GM19455 (cell line): ENCODE measurements around the gene SEC14L5.
A peak's percentile ranks its signal among the peaks of the same experiment; 100 is the strongest.
"Not testable (repeated sequence)": the region's sequence is repeated elsewhere in the genome, so short reads cannot be mapped to it uniquely, and the experiment has no call there.

ENCODE experiments used
- ATAC-seq: cut with Tn5 transposase; IDR thresholded peaks from one replicate; pipeline ENCODE4 v1.9.1; 2021; ENCODE audit not compliant: unreplicated experiment

SEC14L5 gene

GRCh38 chr16:5033256-5034166 lies 75.4 kb downstream of the SEC14L5 start, which contains the start of gene NAGPA:
NAGPA (minus strand) TSS chr16:5033935; CDS start chr16:5033914, 21 bp downstream.
- ATAC-seq: peak; percentile 84

GRCh38 chr16:5034167-5034523 lies 76.0 kb downstream of the SEC14L5 start:
- ATAC-seq: no peak

- ATAC-seq: no peak
Observed at GRCh38 chr16:5035909-5036227, 77.7 kb downstream of the SEC14L5 start.

- ATAC-seq: no peak
Observed at GRCh38 chr16:5036228-5037156, 78.4 kb downstream of the SEC14L5 start.

GRCh38 chr16:5040451-5040850 lies 82.3 kb downstream of the SEC14L5 start:
- no peak for ATAC-seq

- ATAC-seq: no peak
Observed at GRCh38 chr16:5041600-5042133, 83.5 kb downstream of the SEC14L5 start.

GRCh38 chr16:5042574-5043171 lies 84.5 kb downstream of the SEC14L5 start:
- ATAC-seq: no peak

GRCh38 chr16:5044011-5044540 lies 85.9 kb downstream of the SEC14L5 start:
- no peak for ATAC-seq

GRCh38 chr16:5044581-5044980 lies 86.5 kb downstream of the SEC14L5 start:
- not testable (repeated sequence) for ATAC-seq

GRCh38 chr16:5045499-5046115 lies 87.5 kb downstream of the SEC14L5 start:
- no peak for ATAC-seq

GRCh38 chr16:5046914-5047313 lies 88.8 kb downstream of the SEC14L5 start:
- no peak for ATAC-seq

- no peak for ATAC-seq
Observed at GRCh38 chr16:5054876-5055865, 97.0 kb downstream of the SEC14L5 start.

GRCh38 chr16:5056352-5056751 lies 98.2 kb downstream of the SEC14L5 start:
- ATAC-seq: no peak

GRCh38 chr16:5058476-5058875 lies 100.3 kb downstream of the SEC14L5 start:
- ATAC-seq: no peak

- ATAC-seq: no peak
Observed at GRCh38 chr16:5059386-5060072, 101.4 kb downstream of the SEC14L5 start.

GRCh38 chr16:5060073-5060641 lies 102.0 kb downstream of the SEC14L5 start:
- ATAC-seq: no peak

- no peak for ATAC-seq
Observed at GRCh38 chr16:5062051-5062450, 103.9 kb downstream of the SEC14L5 start.
